DMS79 (cell line): Measurements from ENCODE around the gene TXLNB.
"Not testable (repeated sequence)": the region's sequence is repeated elsewhere in the genome, so short reads cannot be mapped to it uniquely, and the experiment has no call there.

Source experiments
- DNase-seq: peaks from one replicate; lab custom pipeline; 2025; lab: John Stamatoyannopoulos, UW

The TXLNB gene

GRCh38 chr6:139235661-139236060, 56.1 kb downstream of the TXLNB start:
- no peak for DNase-seq

- not testable (repeated sequence) for DNase-seq
These were observed 57.6 kb downstream of the TXLNB start for GRCh38 chr6:139234193-139234592.

- DNase-seq, result no peak
These were observed 60.6 kb downstream of the TXLNB start for GRCh38 chr6:139231206-139231605.

GRCh38 chr6:139230391-139230840, 61.4 kb downstream of the TXLNB start:
- DNase-seq, result no peak

- DNase-seq, result not testable (repeated sequence)
These were observed 63.4 kb downstream of the TXLNB start for GRCh38 chr6:139228387-139228786.

GRCh38 chr6:139219746-139220145, 72.1 kb downstream of the TXLNB start:
- DNase-seq, result no peak

- DNase-seq, result peak; percentile 32
These were observed 72.5 kb downstream of the TXLNB start for GRCh38 chr6:139219271-139219729.

- DNase-seq, result not testable (repeated sequence)
These were observed 79.3 kb downstream of the TXLNB start for GRCh38 chr6:139212460-139212859.

GRCh38 chr6:139210766-139211165, 81.0 kb downstream of the TXLNB start:
- not testable (repeated sequence) for DNase-seq

- DNase-seq, result no peak
These were observed 86.0 kb downstream of the TXLNB start for GRCh38 chr6:139205843-139206242.

- DNase-seq, result no peak
These were observed 86.8 kb downstream of the TXLNB start for GRCh38 chr6:139204978-139205377.

- no peak for DNase-seq
These were observed 90.4 kb downstream of the TXLNB start for GRCh38 chr6:139201378-139201777.

GRCh38 chr6:139198529-139199288, 93.1 kb downstream of the TXLNB start:
- DNase-seq, result no peak

GRCh38 chr6:139194740-139195139, 97.1 kb downstream of the TXLNB start:
- DNase-seq, result no peak
